ENCODE data around the gene TCFL5.

The TCFL5 gene

DNA sequence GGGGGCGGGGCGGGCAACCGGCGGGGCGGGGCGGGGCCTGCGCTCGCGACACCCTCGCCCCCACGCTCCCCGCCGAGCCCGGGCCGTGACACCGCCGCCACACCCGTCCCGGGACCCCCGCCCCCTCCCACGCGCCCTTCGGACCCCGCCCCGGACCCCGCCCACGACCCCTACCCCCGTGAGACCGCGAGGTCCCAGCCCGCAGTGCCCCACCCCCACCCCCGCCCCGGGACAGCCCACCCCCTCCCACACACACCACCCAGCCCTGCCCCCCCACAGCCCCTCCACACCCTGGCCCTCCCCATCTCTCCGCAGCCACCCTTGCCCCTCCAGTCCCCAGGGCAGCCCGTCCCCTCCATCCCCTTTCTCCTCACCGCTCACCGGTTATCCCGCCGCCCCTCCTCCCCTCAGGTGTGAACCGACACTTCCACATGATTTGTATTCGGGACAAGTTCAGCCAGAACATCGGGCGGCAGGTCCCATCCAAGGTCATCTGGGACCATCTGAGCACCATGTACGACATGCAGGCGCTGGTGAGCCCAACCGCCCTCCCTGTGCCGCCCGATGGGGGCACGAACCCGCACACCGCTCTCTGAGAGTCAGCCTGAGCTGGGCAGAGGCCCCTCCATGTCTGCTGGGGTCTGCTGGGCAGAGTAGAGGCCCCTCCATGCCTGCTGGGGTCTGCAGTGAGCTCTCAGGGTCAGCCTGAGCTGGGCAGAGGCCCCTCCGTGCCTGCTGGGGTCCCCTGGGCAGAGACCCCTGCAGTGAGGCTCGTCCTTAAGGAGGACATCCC is 64.7 kb downstream of the TCFL5 start:
- Histone ChIP-seq H3K27me3 (ENCODE audit: low read depth, low read length) (peaks cover 11% of the 10 kb centered on the region), H3K9ac (ENCODE audit: low read length) (peak overlapping the region; percentile 77), H3K36me3 (replicated peaks; ENCODE audit: low read depth, low read length) (peaks cover 43% of the 10 kb centered on the region), H3K4me3 (ENCODE audit: low read length) (peak overlapping the region; percentile 81), H4K20me1 (ENCODE audit: insufficient read depth, low read length) (peaks cover 8% of the 10 kb centered on the region; the same call in 1 of the 2 replicates), H2AFZ (ENCODE audit: low read depth, low read length) (no peak overlapping the region), H3K79me2 (ENCODE audit: low read length) (peaks cover 8% of the 10 kb centered on the region), H3K4me1 (ENCODE audit: low read length) (peaks cover 19% of the 10 kb centered on the region), H3K9me3 (ENCODE audit: insufficient read depth, low read length) (no peaks in the 10 kb centered on the region), H3K27ac (ENCODE audit: low read length) (peak overlapping the region; percentile 53), H3K4me2 (ENCODE audit: low read length) (peak overlapping the region; percentile 89)
- TF ChIP-seq, protein P1, sequence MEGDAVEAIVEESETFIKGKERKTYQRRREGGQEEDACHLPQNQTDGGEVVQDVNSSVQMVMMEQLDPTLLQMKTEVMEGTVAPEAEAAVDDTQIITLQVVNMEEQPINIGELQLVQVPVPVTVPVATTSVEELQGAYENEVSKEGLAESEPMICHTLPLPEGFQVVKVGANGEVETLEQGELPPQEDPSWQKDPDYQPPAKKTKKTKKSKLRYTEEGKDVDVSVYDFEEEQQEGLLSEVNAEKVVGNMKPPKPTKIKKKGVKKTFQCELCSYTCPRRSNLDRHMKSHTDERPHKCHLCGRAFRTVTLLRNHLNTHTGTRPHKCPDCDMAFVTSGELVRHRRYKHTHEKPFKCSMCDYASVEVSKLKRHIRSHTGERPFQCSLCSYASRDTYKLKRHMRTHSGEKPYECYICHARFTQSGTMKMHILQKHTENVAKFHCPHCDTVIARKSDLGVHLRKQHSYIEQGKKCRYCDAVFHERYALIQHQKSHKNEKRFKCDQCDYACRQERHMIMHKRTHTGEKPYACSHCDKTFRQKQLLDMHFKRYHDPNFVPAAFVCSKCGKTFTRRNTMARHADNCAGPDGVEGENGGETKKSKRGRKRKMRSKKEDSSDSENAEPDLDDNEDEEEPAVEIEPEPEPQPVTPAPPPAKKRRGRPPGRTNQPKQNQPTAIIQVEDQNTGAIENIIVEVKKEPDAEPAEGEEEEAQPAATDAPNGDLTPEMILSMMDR (IDR thresholded peaks at IDR 0.05; ENCODE audit: low read depth, low read length) = no peak
- TF ChIP-seq EZH2phosphoT487 (IDR thresholded peaks at IDR 0.05; ENCODE audit: low read depth) = no peak

DNA sequence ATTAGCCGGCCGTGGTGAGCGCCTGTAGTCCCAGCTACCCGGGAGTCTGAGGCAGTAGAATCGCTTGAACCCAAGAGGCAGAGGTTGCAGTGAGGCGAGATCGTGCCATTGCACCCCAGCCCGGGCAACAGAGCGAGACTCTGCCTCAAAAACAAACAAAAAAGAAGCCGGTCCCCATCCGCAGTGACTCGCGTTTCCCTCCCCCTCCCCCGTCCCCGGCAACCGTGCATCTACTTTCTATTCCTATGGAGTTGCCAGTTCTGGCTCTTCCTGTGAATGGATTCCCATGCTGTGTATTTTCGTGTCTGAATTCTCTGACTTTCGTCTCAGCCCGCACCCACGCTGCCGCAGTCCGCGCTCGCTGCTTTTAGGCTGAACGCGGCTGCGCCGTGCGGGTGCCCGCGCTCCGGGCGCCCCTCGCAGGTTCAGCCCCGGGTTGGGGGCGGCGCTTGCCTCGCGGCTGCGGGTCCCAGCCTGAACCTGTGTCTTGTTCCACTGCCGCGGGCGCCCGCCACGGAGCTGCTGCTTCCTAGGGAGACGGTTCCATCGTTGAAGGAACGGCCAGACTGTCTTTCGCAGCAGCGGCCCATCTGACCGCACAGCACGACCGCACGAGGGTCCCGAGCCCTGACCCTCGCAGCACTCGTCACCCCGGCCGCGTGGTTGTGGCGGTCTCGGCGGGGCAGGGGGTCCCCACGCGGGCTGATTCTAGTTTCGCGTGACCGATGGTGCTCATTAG is 66.4 kb downstream of the TCFL5 start:
- Histone ChIP-seq H3K4me2 (ENCODE audit: low read length) (peak overlapping the region; percentile 99), H3K4me1 (ENCODE audit: low read length) (peaks cover 23% of the 10 kb centered on the region), H3K9ac (ENCODE audit: low read length) (peak overlapping the region; percentile 97)

DNA sequence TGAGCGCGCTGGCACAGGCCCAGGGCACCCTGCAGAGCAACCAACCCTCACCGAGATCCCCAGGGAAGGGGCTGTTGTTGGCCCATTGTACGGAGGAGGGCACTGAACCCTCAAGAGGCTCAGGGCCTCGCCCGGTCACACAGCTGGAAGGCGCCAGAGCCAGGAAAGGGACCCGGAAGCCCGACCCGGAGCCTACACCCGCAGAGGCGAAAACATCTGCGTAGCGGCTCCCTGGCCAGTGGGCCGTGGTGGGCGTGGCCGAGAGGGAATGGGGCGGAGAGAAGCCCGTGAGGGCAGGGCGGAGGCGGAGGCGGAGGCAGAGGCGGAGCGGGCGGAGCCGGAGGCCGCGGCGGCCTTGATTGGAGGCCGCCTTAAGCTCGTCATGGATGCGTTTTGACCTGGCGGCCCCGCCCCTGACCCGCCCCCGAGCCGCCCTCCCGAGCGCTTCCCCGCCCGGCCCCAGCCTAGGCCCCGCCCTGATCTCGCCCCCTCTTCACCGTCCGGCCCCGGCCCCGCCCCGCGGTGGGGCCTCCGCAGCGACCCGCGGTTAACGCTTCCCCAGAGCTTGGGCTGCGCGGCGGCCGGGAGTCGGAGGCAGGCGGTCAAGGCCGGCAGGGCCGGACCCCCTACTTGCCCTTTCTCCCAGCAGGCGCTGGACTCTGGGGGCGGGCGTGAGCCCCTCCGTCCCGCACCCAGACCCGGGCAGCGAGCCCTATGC is 67.5 kb downstream of the TCFL5 start:
- Histone ChIP-seq H3K27ac (ENCODE audit: low read length) (peak overlapping the region; percentile 92), H3K9me3 (ENCODE audit: insufficient read depth, low read length) (no peaks in the 10 kb centered on the region), H2AFZ (ENCODE audit: low read depth, low read length) (peak overlapping the region; percentile 32; the same call in 1 of the 2 replicates), H3K4me2 (ENCODE audit: low read length) (peak overlapping the region; percentile 99), H3K4me1 (ENCODE audit: low read length) (peaks cover 23% of the 10 kb centered on the region), H3K36me3 (replicated peaks; ENCODE audit: low read depth, low read length) (peaks cover 17% of the 10 kb centered on the region), H3K79me2 (ENCODE audit: low read length) (peaks cover 8% of the 10 kb centered on the region), H4K20me1 (ENCODE audit: insufficient read depth, low read length) (peaks cover 8% of the 10 kb centered on the region; the same call in 1 of the 2 replicates), H3K9ac (ENCODE audit: low read length) (peak overlapping the region; percentile 97), H3K27me3 (ENCODE audit: low read depth, low read length) (peaks cover 28% of the 10 kb centered on the region), H3K4me3 (ENCODE audit: low read length) (peak overlapping the region; percentile 91)
- TF ChIP-seq EZH2phosphoT487 (IDR thresholded peaks at IDR 0.05; ENCODE audit: low read depth) = no peak

More for the DNA sequence above, 66.4 kb downstream of the TCFL5 start:
- Histone ChIP-seq H3K79me2 (ENCODE audit: low read length) (peaks cover 8% of the 10 kb centered on the region), H2AFZ (ENCODE audit: low read depth, low read length) (peak overlapping the region; percentile 80), H3K36me3 (replicated peaks; ENCODE audit: low read depth, low read length) (peaks cover 27% of the 10 kb centered on the region), H3K27me3 (ENCODE audit: low read depth, low read length) (peaks cover 18% of the 10 kb centered on the region), H4K20me1 (ENCODE audit: insufficient read depth, low read length) (peaks cover 8% of the 10 kb centered on the region; the same call in 1 of the 2 replicates), H3K4me3 (ENCODE audit: low read length) (peak overlapping the region; percentile 91), H3K9me3 (ENCODE audit: insufficient read depth, low read length) (no peaks in the 10 kb centered on the region), H3K27ac (ENCODE audit: low read length) (peak overlapping the region; percentile 92)
- TF ChIP-seq EZH2phosphoT487 (IDR thresholded peaks at IDR 0.05; ENCODE audit: low read depth) = no peak

DNA sequence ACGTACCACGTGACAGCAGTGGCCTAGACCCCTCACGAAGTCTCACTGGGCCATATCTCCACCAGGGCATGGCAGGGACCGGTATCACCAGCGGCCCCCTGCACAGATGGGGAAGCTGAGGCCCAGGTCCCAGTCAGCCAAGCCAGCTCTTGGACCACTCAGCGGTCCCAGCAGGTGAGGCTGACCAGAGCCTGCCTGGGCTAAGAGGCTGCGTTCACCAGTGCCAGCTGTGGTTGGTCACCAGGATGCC is 67.9 kb downstream of the TCFL5 start:
- Histone ChIP-seq H2AFZ (ENCODE audit: low read depth, low read length) (peak overlapping the region; percentile 32; the same call in 1 of the 2 replicates), H3K27me3 (ENCODE audit: low read depth, low read length) (peaks cover 33% of the 10 kb centered on the region), H4K20me1 (ENCODE audit: insufficient read depth, low read length) (peaks cover 8% of the 10 kb centered on the region; the same call in 1 of the 2 replicates), H3K4me2 (ENCODE audit: low read length) (peak overlapping the region; percentile 88), H3K9me3 (ENCODE audit: insufficient read depth, low read length) (no peaks in the 10 kb centered on the region), H3K9ac (ENCODE audit: low read length) (peak overlapping the region; percentile 44; the same call in 1 of the 2 replicates), H3K36me3 (replicated peaks; ENCODE audit: low read depth, low read length) (peaks cover 13% of the 10 kb centered on the region), H3K4me1 (ENCODE audit: low read length) (peaks cover 23% of the 10 kb centered on the region), H3K79me2 (ENCODE audit: low read length) (peaks cover 8% of the 10 kb centered on the region), H3K4me3 (ENCODE audit: low read length) (peak overlapping the region; percentile 76), H3K27ac (ENCODE audit: low read length) (no peak overlapping the region)
- TF ChIP-seq EZH2phosphoT487 (IDR thresholded peaks at IDR 0.05; ENCODE audit: low read depth) = no peak
- TF ChIP-seq, protein P1 (IDR thresholded peaks at IDR 0.05; ENCODE audit: low read depth, low read length) = no peak

Measured in OCI-LY3 (cell line).